H9 (cell line): Measurements from ENCODE around the gene P4HA2. TPM values are rescaled to one million over a fixed set of nuclear protein-coding genes. Genes with fewer than 3 reads are reported as not detected.

Experiments
- DNase-seq: peaks from one replicate; pipeline ENCODE4 v3.0.0-alpha.2; 2017
- H2AFZ ChIP-seq: one replicate; pipeline ENCODE4 v1.6.1; 2013; ENCODE audit warnings: mild to moderate bottlenecking, low read length, control low read depth, moderate library complexity
- H2AK5ac ChIP-seq: 2 replicates; pipeline ENCODE4 v1.6.1; 2013; ENCODE audit warnings: low read length, control low read depth, mixed read lengths; ENCODE audit not compliant: insufficient read length
- H2BK120ac ChIP-seq: one replicate; pipeline ENCODE4 v1.6.1; 2013; ENCODE audit warnings: low read depth, mild to moderate bottlenecking, low read length, control low read depth, inconsistent platforms; ENCODE audit not compliant: poor library complexity, severe bottlenecking
- H2BK12ac ChIP-seq: 2 replicates; pipeline ENCODE4 v1.6.1; 2013; ENCODE audit warnings: low read length, control low read depth, mixed read lengths, low read depth; ENCODE audit not compliant: insufficient read length
- H2BK15ac ChIP-seq: 2 replicates; pipeline ENCODE4 v1.6.1; 2013; ENCODE audit warnings: low read depth, low read length, control low read depth
- H2BK20ac ChIP-seq: one replicate; pipeline ENCODE4 v1.6.1; 2013; ENCODE audit warnings: low read depth, mild to moderate bottlenecking, low read length, control low read depth, inconsistent platforms; ENCODE audit not compliant: poor library complexity, severe bottlenecking
- H2BK5ac ChIP-seq: 2 replicates; pipeline ENCODE4 v1.6.1; 2013; ENCODE audit warnings: low read length, control low read depth, mixed read lengths; ENCODE audit not compliant: insufficient read length
- H3K14ac ChIP-seq: 2 replicates; pipeline ENCODE4 v1.6.1; 2013; ENCODE audit warnings: low read length, control low read depth; ENCODE audit not compliant: insufficient read depth
- H3K18ac ChIP-seq: 2 replicates; pipeline ENCODE4 v1.6.1; 2013; ENCODE audit warnings: low read depth, mild to moderate bottlenecking, mixed read lengths, low read length, control low read depth; ENCODE audit not compliant: insufficient read length
- H3K23ac ChIP-seq: 2 replicates; pipeline ENCODE4 v1.6.1; 2013; ENCODE audit warnings: low read length, control low read depth, mixed read lengths, low read depth; ENCODE audit not compliant: insufficient read length
- H3K23me2 ChIP-seq: 2 replicates; pipeline ENCODE4 v1.6.1; 2013; ENCODE audit warnings: low read depth, mild to moderate bottlenecking, mixed read lengths, low read length, control low read depth; ENCODE audit not compliant: insufficient read length, poor library complexity, severe bottlenecking
- H3K27ac ChIP-seq: 2 replicates; pipeline ENCODE4 v1.5.1; 2013; ENCODE audit warnings: low read length, control low read depth, mixed read lengths, low read depth; ENCODE audit not compliant: insufficient read length
- H3K27me3 ChIP-seq: 2 replicates; pipeline ENCODE4 v1.6.1; 2013; ENCODE audit warnings: low read length, control low read depth, inconsistent platforms; ENCODE audit not compliant: insufficient read depth
- H3K4ac ChIP-seq: 2 replicates; pipeline ENCODE4 v1.6.1; 2013; ENCODE audit warnings: low read depth, mild to moderate bottlenecking, control low read depth, inconsistent platforms, low read length, moderate library complexity
- H3K4me1 ChIP-seq: 2 replicates; pipeline ENCODE4 v1.6.1; 2013; ENCODE audit warnings: low read length, control low read depth, inconsistent platforms; ENCODE audit not compliant: insufficient read depth
- H3K4me2 ChIP-seq: 2 replicates; pipeline ENCODE4 v1.6.1; 2013; ENCODE audit warnings: low read length, control low read depth, mixed read lengths; ENCODE audit not compliant: insufficient read length, insufficient read depth
- H3K56ac ChIP-seq: 2 replicates; pipeline ENCODE4 v1.6.1; 2013; ENCODE audit warnings: low read depth, mild to moderate bottlenecking, mixed read lengths, low read length, control low read depth; ENCODE audit not compliant: insufficient read length
- H3K79me1 ChIP-seq: 2 replicates; pipeline ENCODE4 v1.6.1; 2013; ENCODE audit warnings: low read depth, mild to moderate bottlenecking, moderate library complexity, low read length, control low read depth, inconsistent platforms; ENCODE audit not compliant: insufficient read depth, poor library complexity, severe bottlenecking
- H3K79me2 ChIP-seq: 2 replicates; pipeline ENCODE4 v1.6.1; 2013; ENCODE audit warnings: low read length, control low read depth, inconsistent platforms; ENCODE audit not compliant: insufficient read depth
- H3K9ac ChIP-seq: 2 replicates; pipeline ENCODE4 v1.6.1; 2013; ENCODE audit warnings: low read length, control low read depth, mixed read lengths; ENCODE audit not compliant: insufficient read length; ENCODE audit errors: extremely low read depth
- H3K9me3 ChIP-seq: one replicate; pipeline ENCODE4 v1.6.1; 2013; ENCODE audit warnings: low read depth, low read length, inconsistent platforms; ENCODE audit not compliant: control insufficient read depth
- H3T11ph ChIP-seq: one replicate; pipeline ENCODE4 v1.6.1; 2013; ENCODE audit warnings: mild to moderate bottlenecking, low read length, control low read depth, inconsistent platforms
- H4K20me1 ChIP-seq: one replicate; pipeline ENCODE4 v1.6.1; 2013; ENCODE audit not compliant: control insufficient read depth, insufficient read length, insufficient read depth
- H4K5ac ChIP-seq: 2 replicates; pipeline ENCODE4 v1.6.1; 2013; ENCODE audit warnings: low read depth, mild to moderate bottlenecking, mixed read lengths, low read length, control low read depth; ENCODE audit not compliant: insufficient read length
- H4K8ac ChIP-seq: replicated peaks from 2 replicates; pipeline ENCODE4 v1.6.1; 2013; ENCODE audit warnings: low read length, control low read depth, mixed read lengths, low read depth; ENCODE audit not compliant: insufficient read length
- H4K91ac ChIP-seq: 2 replicates; pipeline ENCODE4 v1.6.1; 2013; ENCODE audit warnings: low read depth, mild to moderate bottlenecking, moderate library complexity, mixed read lengths, low read length, control low read depth; ENCODE audit not compliant: insufficient read length
- H3K27ac Mint-ChIP-seq, 3 experiments: 2 replicates in 2 of 3; 3 replicates in 1 of 3; pipeline ENCODE4 v1.8.0; 2020 to 2021; ENCODE audit warnings: mixed read lengths in 3 of 3, mild to moderate bottlenecking in 1 of 3, moderate library complexity in 1 of 3
- H3K27me3 Mint-ChIP-seq: 2 replicates; pipeline ENCODE4 v1.8.0; 2021; ENCODE audit warnings: low read depth, mild to moderate bottlenecking, moderate library complexity, mixed read lengths
- H3K36me3 Mint-ChIP-seq, 3 experiments: 2 replicates in 2 of 3; 3 replicates in 1 of 3; pipeline ENCODE4 v1.8.0; 2020 to 2021; ENCODE audit warnings: low read depth in 3 of 3, mixed read lengths in 3 of 3; ENCODE audit not compliant: insufficient read depth in 1 of 3
- H3K4me1 Mint-ChIP-seq, 2 experiments: 2 replicates each; pipeline ENCODE4 v1.8.0; 2020; ENCODE audit warnings: mixed read lengths in 2 of 2
- H3K4me3 Mint-ChIP-seq, 2 experiments: 2 replicates in 1 of 2; 3 replicates in 1 of 2; pipeline ENCODE4 v1.8.0; 2020 to 2021; ENCODE audit warnings: mild to moderate bottlenecking in 2 of 2, mixed read lengths in 2 of 2, moderate library complexity in 1 of 2
- H3K9me3 Mint-ChIP-seq, 2 experiments: 2 replicates in 1 of 2; 3 replicates in 1 of 2; pipeline ENCODE4 v1.8.0; 2020; ENCODE audit warnings: mild to moderate bottlenecking in 2 of 2, mixed read lengths in 2 of 2, moderate library complexity in 1 of 2
- WGBS: extraction: QIAGEN DNeasy Blood & Tissue Kit; methylation state at CpG from one replicate; pipeline ENCODE4 v1.1.7; 2013; ENCODE audit warnings: missing lambda C conversion rate, low lambda C conversion rate, mixed read lengths; ENCODE audit not compliant: insufficient read length; ENCODE audit errors: extremely low coverage; 5-methylcytosine and 5-hydroxymethylcytosine counted together
- total RNA-seq: library from RNA; stranded (reverse); gene quantifications from 2 replicates; pipeline ENCODE4 v1.2.1, GENCODE V29; 2021
- TF ChIP-seq, protein P1 (sequence below): fragments of 200-600 bp; sonication (generic); conservative IDR thresholded peaks from 3 replicates; pipeline ENCODE4 v1.8.0; 2021; ENCODE audit warnings: antibody characterized with exemption, mild to moderate bottlenecking

Gene P4HA2
- total RNA-seq, 1 experiment from 2014 or later = 15.3 TPM

- Histone ChIP-seq H2AK5ac (no peak overlapping the region), H3K56ac (no peak overlapping the region), H3K4ac (no peak overlapping the region), H2BK20ac (no peak overlapping the region), H3K14ac (no peak overlapping the region; the same call in 1 of the 2 replicates), H3K27ac (no peak overlapping the region), H3K79me2 (no peaks in the 10 kb centered on the region), H4K20me1 (no peaks in the 10 kb centered on the region), H3K18ac (no peak overlapping the region), H2BK12ac (no peak overlapping the region), H3K9me3 (no peaks in the 10 kb centered on the region), H2BK15ac (no peak overlapping the region), H2BK5ac (no peak overlapping the region), H3K4me2 (no peak overlapping the region), H3K23me2 (peaks cover 2% of the 10 kb centered on the region), H3K27me3 (no peaks in the 10 kb centered on the region), H2AFZ (no peak overlapping the region), H3K79me1 (no peaks in the 10 kb centered on the region), H3K23ac (no peak overlapping the region), H3K9ac (no peak overlapping the region), H4K5ac (no peak overlapping the region), H4K8ac (no peak overlapping the region), H2BK120ac (no peak overlapping the region), H3K4me1 (no peaks in the 10 kb centered on the region), H3T11ph (no peak overlapping the region), H4K91ac (no peak overlapping the region)
- peaks cover 0 to 3% (median 0%) of the 10 kb centered on the region in 3 experiments; a peak in 1 of 7 replicates for H3K36me3 Mint-ChIP-seq
- H3K4me3 Mint-ChIP-seq = no peak overlapping the region; a peak in 1 of 5 replicates
- TF ChIP-seq, protein P1, sequence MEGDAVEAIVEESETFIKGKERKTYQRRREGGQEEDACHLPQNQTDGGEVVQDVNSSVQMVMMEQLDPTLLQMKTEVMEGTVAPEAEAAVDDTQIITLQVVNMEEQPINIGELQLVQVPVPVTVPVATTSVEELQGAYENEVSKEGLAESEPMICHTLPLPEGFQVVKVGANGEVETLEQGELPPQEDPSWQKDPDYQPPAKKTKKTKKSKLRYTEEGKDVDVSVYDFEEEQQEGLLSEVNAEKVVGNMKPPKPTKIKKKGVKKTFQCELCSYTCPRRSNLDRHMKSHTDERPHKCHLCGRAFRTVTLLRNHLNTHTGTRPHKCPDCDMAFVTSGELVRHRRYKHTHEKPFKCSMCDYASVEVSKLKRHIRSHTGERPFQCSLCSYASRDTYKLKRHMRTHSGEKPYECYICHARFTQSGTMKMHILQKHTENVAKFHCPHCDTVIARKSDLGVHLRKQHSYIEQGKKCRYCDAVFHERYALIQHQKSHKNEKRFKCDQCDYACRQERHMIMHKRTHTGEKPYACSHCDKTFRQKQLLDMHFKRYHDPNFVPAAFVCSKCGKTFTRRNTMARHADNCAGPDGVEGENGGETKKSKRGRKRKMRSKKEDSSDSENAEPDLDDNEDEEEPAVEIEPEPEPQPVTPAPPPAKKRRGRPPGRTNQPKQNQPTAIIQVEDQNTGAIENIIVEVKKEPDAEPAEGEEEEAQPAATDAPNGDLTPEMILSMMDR = peak; percentile 86
- peaks cover 12 to 21% of the 10 kb centered on the region in 2 experiments for H3K4me1 Mint-ChIP-seq
- H3K27ac Mint-ChIP-seq = peak overlapping the region in 1 of 3 experiments; percentile 74; a peak in 1 of 7 replicates
- no CpG with 5 or more reads among the region's 37 CpGs for WGBS
- no peaks in the 10 kb centered on the region for H3K27me3 Mint-ChIP-seq
- no peaks in the 10 kb centered on the region for H3K9me3 Mint-ChIP-seq
- peak; percentile 83 for DNase-seq
These were observed 44.9 kb upstream of the P4HA2 start for GRCh38 chr5:132272311-132273210.
